Ascending aorta (tissue), 2 donors: ENCODE results near the gene CTSG. TPM values are rescaled to one million over a fixed set of nuclear protein-coding genes. Genes with fewer than 3 reads are reported as not detected.
"Not testable (repeated sequence)": the region's sequence is repeated elsewhere in the genome, so short reads cannot be mapped to it uniquely, and the experiment has no call there.

Source experiments
- DNase-seq, 2 donors: peaks; one replicate each; pipeline ENCODE4 v3.0.0-alpha.2; 2019; ENCODE audit warnings: low spot score in 2 of 2
- H3K27ac ChIP-seq, 2 donors: fragments of 200-600 bp; sonication (generic); one replicate each; pipeline ENCODE4 v1.5.1; 2016 to 2017; ENCODE audit warnings: mild to moderate bottlenecking in 1 of 2
- H3K27me3 ChIP-seq: fragments of 200-600 bp; sonication (generic); one replicate; pipeline ENCODE4 v1.5.1; 2017
- H3K36me3 ChIP-seq, 2 donors: fragments of 200-600 bp; sonication (generic); one replicate each; pipeline ENCODE4 v1.5.1; 2016
- H3K4me1 ChIP-seq, 2 donors: fragments of 200-600 bp; sonication (generic); one replicate each; pipeline ENCODE4 v1.5.1; 2016 to 2017; ENCODE audit warnings: mild to moderate bottlenecking in 1 of 2
- H3K4me3 ChIP-seq, 2 donors: fragments of 200-600 bp; sonication (generic); one replicate each; pipeline ENCODE4 v1.5.1; 2016 to 2017; ENCODE audit warnings: mild to moderate bottlenecking in 1 of 2
- H3K9me3 ChIP-seq, 2 donors: fragments of 200-600 bp; sonication (generic); one replicate each; pipeline ENCODE4 v1.5.1; 2016
- CTCF ChIP-seq, 3 experiments: fragments of 200-600 bp in 2 of 3; fragments of 450-650 bp in 1 of 3; sonication (generic) in 2 of 3; IDR thresholded peaks; one replicate each; pipeline ENCODE4 v1.5.1; 2016 to 2019; ENCODE audit warnings: antibody characterized with exemption in 3 of 3, mild to moderate bottlenecking in 1 of 3, moderate library complexity in 1 of 3
- intact Hi-C: fragments of 100-400 bp; cut with DNase I; formaldehyde crosslinking; loops from one replicate; pipeline ENCODE4 v1.15.1; 2023
- total RNA-seq: library from RNA; depleted of rRNA; stranded (reverse); fragments of >200 nt; gene quantifications from one replicate; pipeline ENCODE4 v1.1.0, GENCODE V29; 2016

CTSG gene
- total RNA-seq, 1 donor from 2014 or later: not detected

DNA sequence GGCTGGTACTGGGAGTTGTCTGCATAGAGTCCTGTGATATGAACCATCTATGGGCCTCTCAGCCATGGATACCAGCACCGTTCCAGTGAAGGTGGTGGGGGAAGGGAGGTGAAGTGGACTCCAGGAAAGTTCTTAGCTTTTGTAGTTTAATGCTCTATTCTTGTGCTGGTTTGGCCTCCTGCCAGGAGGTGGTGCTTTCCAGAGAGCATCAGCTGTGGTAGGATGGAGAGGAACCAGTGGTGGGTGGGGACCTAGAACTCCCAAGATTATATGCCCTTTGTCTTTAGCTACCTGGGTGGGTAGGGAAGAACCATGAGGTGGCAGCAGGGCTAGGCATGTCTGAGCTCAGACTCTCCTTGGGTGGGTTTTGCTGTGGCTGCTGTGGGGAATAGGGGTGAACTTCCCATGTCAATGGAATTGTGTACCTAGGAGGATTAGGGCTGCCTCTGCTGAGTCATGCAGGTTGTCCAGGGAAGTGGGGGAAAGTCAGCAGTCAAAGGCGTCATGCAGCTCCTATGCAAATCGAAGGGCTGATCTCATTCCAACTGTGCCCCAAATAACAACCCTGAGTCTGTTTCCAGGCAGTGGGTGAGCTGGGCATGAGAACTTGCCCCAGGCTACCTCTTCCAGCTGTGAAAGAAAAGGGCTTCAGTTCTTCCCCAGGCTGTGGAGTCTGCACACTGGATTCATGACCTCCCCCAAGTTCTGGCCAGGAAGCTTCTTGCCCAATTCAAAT is 19.2 kb upstream of the CTSG start:
- Histone ChIP-seq H3K4me3 (no peak overlapping the region), H3K9me3 (peaks cover 4 to 27% of the 10 kb centered on the region in 2 donors), H3K27ac (no peak overlapping the region), H3K4me1 (no peaks in the 10 kb centered on the region), H3K36me3 (no peaks in the 10 kb centered on the region), H3K27me3 (no peaks in the 10 kb centered on the region)
- intact Hi-C loops: no loop called here
- no peak for TF ChIP-seq CTCF (IDR thresholded peaks at IDR 0.05)
- DNase-seq: no peak

DNA sequence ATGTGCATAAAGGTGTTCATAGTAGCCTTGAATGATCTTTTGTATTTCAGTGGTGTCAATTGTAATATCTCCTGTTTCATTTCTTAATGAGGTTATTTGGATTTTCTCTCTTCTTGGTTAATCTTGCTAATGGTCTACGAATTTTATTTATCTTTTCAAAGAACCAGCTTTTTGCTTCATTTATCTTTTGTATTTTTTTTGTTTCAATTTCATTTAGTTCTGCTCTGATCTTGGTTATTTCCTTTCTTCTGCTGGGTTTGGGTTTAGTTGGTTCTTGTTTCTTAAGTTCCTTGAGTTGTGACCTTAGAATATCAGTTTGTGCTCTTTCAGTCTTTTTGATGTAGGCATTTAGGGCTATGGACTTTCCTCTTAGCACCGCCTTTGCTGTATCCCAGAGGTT is 15.0 kb upstream of the CTSG start:
- intact Hi-C loops, H3K27ac ChIP-seq, H3K4me1 ChIP-seq, H3K36me3 ChIP-seq, DNase-seq, H3K4me3 ChIP-seq, H3K9me3 ChIP-seq, H3K27me3 ChIP-seq: not testable (repeated sequence)

DNA sequence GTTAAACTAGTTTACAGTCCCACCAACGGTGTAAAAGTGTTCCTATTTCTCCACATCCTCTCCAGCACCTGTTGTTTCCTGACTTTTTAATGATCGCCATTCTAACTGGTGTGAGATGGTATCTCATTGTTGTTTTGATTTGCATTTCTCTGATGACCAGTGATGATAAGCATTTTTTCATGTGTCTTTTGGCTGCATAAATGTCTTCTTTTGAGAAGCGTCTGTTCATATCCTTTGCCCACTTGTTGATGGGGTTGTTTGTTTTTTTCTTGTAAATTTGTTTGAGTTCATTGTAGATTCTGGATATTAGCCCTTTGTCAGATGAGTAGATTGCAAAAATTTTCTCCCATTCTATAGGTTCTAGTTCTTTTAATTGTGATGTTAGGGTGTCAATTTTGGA is 8.4 kb upstream of the CTSG start:
- H3K9me3 ChIP-seq, DNase-seq, intact Hi-C loops: not testable (repeated sequence)

GRCh38 chr14:24578558-24578957 is 2.5 kb upstream of the CTSG start:
- intact Hi-C loops: no loop called here
- no peaks in the 10 kb centered on the region for H3K36me3 ChIP-seq
- H3K27ac ChIP-seq: no peak overlapping the region
- no peak for DNase-seq
- TF ChIP-seq CTCF (IDR thresholded peaks at IDR 0.05): no peak
- no peak overlapping the region for H3K4me3 ChIP-seq
- H3K27me3 ChIP-seq: no peaks in the 10 kb centered on the region
- no peaks in the 10 kb centered on the region for H3K9me3 ChIP-seq
- H3K4me1 ChIP-seq: no peaks in the 10 kb centered on the region

More for the DNA sequence above, 8.4 kb upstream of the CTSG start:
- H3K4me1 ChIP-seq, H3K27me3 ChIP-seq, H3K27ac ChIP-seq, H3K36me3 ChIP-seq, H3K4me3 ChIP-seq: not testable (repeated sequence)

GRCh38 chr14:24576771-24577170 is 721 bp upstream of the CTSG start:
- Histone ChIP-seq H3K27ac (no peak overlapping the region), H3K36me3 (no peaks in the 10 kb centered on the region), H3K27me3 (no peaks in the 10 kb centered on the region), H3K4me3 (no peak overlapping the region), H3K4me1 (no peaks in the 10 kb centered on the region), H3K9me3 (no peaks in the 10 kb centered on the region)
- no peak for TF ChIP-seq CTCF (IDR thresholded peaks at IDR 0.05)
- no peak for DNase-seq
- intact Hi-C loops: no loop called here

DNA sequence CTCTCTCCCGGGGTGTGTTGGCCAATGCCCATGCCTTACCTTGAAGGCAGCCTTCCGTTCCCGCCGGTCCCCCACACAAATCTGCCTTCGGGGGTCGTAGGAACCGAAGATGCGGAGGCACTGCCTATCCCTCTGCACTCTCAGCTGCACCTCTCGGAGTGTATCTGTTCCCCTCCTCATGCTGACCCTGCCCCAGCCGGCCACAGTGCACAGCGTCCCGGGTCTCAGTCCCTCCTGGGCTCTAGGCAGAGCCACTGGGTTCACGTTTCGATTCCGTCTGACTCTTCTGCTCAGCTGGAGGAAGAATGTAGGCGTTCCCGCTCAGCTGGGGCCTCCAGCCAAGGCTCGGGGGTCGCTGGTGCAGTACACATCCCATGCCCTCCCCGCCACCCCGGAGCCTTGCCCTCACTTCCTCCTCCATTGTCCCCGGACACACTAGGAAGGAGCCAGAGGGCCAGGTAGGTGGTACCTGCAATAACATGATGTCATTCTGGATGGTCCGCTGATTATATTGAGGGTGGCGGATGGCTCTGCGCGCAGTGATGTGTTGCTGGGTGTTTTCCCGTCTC is 1.8 kb downstream of the CTSG start:
- no peaks in the 10 kb centered on the region for H3K27me3 ChIP-seq
- DNase-seq: no peak
- no peak overlapping the region for H3K4me3 ChIP-seq
- H3K36me3 ChIP-seq: no peaks in the 10 kb centered on the region
- H3K27ac ChIP-seq: no peak overlapping the region
- TF ChIP-seq CTCF (IDR thresholded peaks at IDR 0.05): no peak
- H3K4me1 ChIP-seq: no peaks in the 10 kb centered on the region
- no peaks in the 10 kb centered on the region for H3K9me3 ChIP-seq
- intact Hi-C loops: no loop called here
